ENCODE results near the gene NAGPA. TPM values are rescaled to one million over a fixed set of nuclear protein-coding genes. Genes with fewer than 3 reads are reported as not detected.
A peak's percentile ranks its signal among the peaks of the same experiment; 100 is the strongest.
"Not testable (repeated sequence)": the region's sequence is repeated elsewhere in the genome, so short reads cannot be mapped to it uniquely, and the experiment has no call there.

Gene NAGPA
- total RNA-seq (2014; rRNA removed; shearing (Covaris generic)): 13.1 and 20.7 TPM in 2 replicates
- 6.3 and 7.5 TPM in 2 replicates for polyA plus RNA-seq (2016; fragmentation: Nextera tagmentation; extraction: Ambion mirVana)
- long read RNA-seq, transcript NAGPA-201 (10 exons, 2,202 nt): major isoform, 5 of 8 reads
- long read RNA-seq, partial matches to known transcripts: 0 of 8 reads
- long read RNA-seq, other reads (novel, unspliced or antisense): 3 of 8 reads

GRCh38 chr16:5033256-5034166, at the start of gene NAGPA:
Gene NAGPA (minus strand): TSS chr16:5033935. CDS start chr16:5033914, 21 bp downstream.
- H3K79me2 ChIP-seq (replicated peaks; ENCODE audit: insufficient read depth): no peaks in the 10 kb centered on the region; the same call in 1 of the 2 replicates
- H3K36me3 ChIP-seq (ENCODE audit: insufficient read depth): no peaks in the 10 kb centered on the region
- no peak within 1 kb of the TSS for H3K27ac ChIP-seq (ENCODE audit: low read depth)
- peaks cover 32% of the 10 kb centered on the region for H3K4me1 ChIP-seq (ENCODE audit: insufficient read depth)
- H3K4me3 ChIP-seq: peak within 1 kb of the TSS; percentile 90
- Mint-ChIP-seq H3K4me3 (peak within 1 kb of the TSS; percentile 83), H3K27ac (0 out of 2 replicates have a peak within 1 kb of the TSS, but pooled peaks have one; percentile 16), H3K9me3 (no peaks in the 10 kb centered on the region), H3K36me3 (ENCODE audit: low read depth) (no peaks in the 10 kb centered on the region; the same call in 2 of the 3 replicates), H3K27me3 (ENCODE audit: insufficient read depth, low read depth, poor library complexity) (peaks cover 30% of the 10 kb centered on the region), H3K4me1 (peaks cover 37% of the 10 kb centered on the region)
- peak within 1 kb of the TSS; percentile 74 for H3K4me2 ChIP-seq
- TF ChIP-seq POLR2AphosphoS5 (IDR thresholded peaks at IDR 0.05; ENCODE audit: low read depth): peak; percentile 47; the same call in 1 of the 2 replicates
- peak; percentile 63; the same call in 1 of the 2 replicates for TF ChIP-seq ETS1 (IDR thresholded peaks at IDR 0.05)
- TF ChIP-seq CREB1 (CRISPR knock-in tag; IDR thresholded peaks at IDR 0.05; ENCODE audit: low read depth): peak; percentile 12; the same call in 1 of the 2 replicates
- TF ChIP-seq EZH2phosphoT487 (IDR thresholded peaks at IDR 0.05; ENCODE audit: unreplicated experiment): no peak
- peak; percentile 88 for ATAC-seq
- H3F3A ChIP-seq (replicated peaks; ENCODE audit: low read depth): peaks cover 12% of the 10 kb centered on the region
- no peaks in the 10 kb centered on the region for H3K9me2 ChIP-seq (ENCODE audit: insufficient read depth)
- peak; percentile 92 for DNase-seq (ENCODE audit: low spot score)
- peaks cover 6% of the 10 kb centered on the region for H3K27me3 ChIP-seq (ENCODE audit: insufficient read depth)
- H2AFZ ChIP-seq: peak within 1 kb of the TSS; percentile 54; the same call in 1 of the 2 replicates
- H4K20me1 ChIP-seq (replicated peaks; ENCODE audit: insufficient read depth): no peaks in the 10 kb centered on the region

GRCh38 chr16:5080996-5081395, 47.3 kb upstream of the NAGPA start:
- ATAC-seq; H3K27ac ChIP-seq (ENCODE audit: low read depth); H3K9me3 Mint-ChIP-seq; H3K4me2 ChIP-seq; H2AFZ ChIP-seq; H3F3A ChIP-seq (replicated peaks; ENCODE audit: low read depth); H3K4me3 ChIP-seq; H3K36me3 ChIP-seq (ENCODE audit: insufficient read depth); H4K20me1 ChIP-seq (replicated peaks; ENCODE audit: insufficient read depth); H3K27me3 ChIP-seq (ENCODE audit: insufficient read depth); H3K79me2 ChIP-seq (replicated peaks; ENCODE audit: insufficient read depth); H3K4me1 Mint-ChIP-seq; DNase-seq (ENCODE audit: low spot score); H3K4me3 Mint-ChIP-seq; H3K9me2 ChIP-seq (ENCODE audit: insufficient read depth); H3K27ac Mint-ChIP-seq; H3K4me1 ChIP-seq (ENCODE audit: insufficient read depth): not testable (repeated sequence)
- Mint-ChIP-seq H3K36me3 (ENCODE audit: low read depth) (peaks cover 70% of the 10 kb centered on the region), H3K27me3 (ENCODE audit: insufficient read depth, low read depth, poor library complexity) (peaks cover 18% of the 10 kb centered on the region)

DNA sequence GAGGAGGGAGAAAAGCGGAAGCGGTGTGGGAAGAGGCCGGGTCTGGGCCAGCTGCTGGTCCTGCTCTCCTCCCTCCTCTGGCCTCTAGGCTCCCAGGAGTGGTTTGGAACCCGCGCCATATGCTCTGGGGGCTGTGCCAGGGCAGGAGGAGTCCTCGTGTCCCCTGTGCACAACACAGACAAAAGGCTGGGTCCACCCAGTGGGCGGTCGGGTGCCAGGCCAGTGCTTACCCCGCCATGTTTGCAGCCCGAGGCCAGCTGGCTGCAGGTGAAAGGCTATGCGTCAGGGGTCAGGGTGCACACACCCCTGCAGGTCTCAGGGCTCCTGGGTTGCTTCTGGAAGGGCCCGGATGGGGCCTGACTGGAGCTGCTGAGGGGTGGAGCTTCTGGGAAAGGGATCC, 46.7 kb upstream of the NAGPA start:
- H3K4me1 Mint-ChIP-seq; H3K27ac ChIP-seq (ENCODE audit: low read depth); H3K4me1 ChIP-seq (ENCODE audit: insufficient read depth); H3F3A ChIP-seq (replicated peaks; ENCODE audit: low read depth); ATAC-seq; H4K20me1 ChIP-seq (replicated peaks; ENCODE audit: insufficient read depth); H3K4me3 Mint-ChIP-seq; H3K27me3 ChIP-seq (ENCODE audit: insufficient read depth); H3K9me3 Mint-ChIP-seq; H3K36me3 ChIP-seq (ENCODE audit: insufficient read depth); H3K9me2 ChIP-seq (ENCODE audit: insufficient read depth); H3K27ac Mint-ChIP-seq; H3K4me3 ChIP-seq; H2AFZ ChIP-seq; H3K4me2 ChIP-seq; DNase-seq (ENCODE audit: low spot score); H3K79me2 ChIP-seq (replicated peaks; ENCODE audit: insufficient read depth): not testable (repeated sequence)
- Mint-ChIP-seq H3K27me3 (ENCODE audit: insufficient read depth, low read depth, poor library complexity) (peaks cover 17% of the 10 kb centered on the region), H3K36me3 (ENCODE audit: low read depth) (peaks cover 70% of the 10 kb centered on the region)
